HepG2 (cell line): Measurements from ENCODE around the gene TAF6. TPM values are rescaled to one million over a fixed set of nuclear protein-coding genes. Genes with fewer than 3 reads are reported as not detected.
A peak's percentile ranks its signal among the peaks of the same experiment; 100 is the strongest.
"Not testable (repeated sequence)": the region's sequence is repeated elsewhere in the genome, so short reads cannot be mapped to it uniquely, and the experiment has no call there.

ENCODE experiments used
- ATAC-seq: fragments of 200-7000 bp; cut with Tn5 transposase; 3 replicates; pipeline ENCODE4 v1.9.1; 2020; ENCODE audit warnings: mild to moderate bottlenecking, moderate library complexity
- BruUV-seq: library from RNA; stranded (reverse); fragments of 400-500 nt; replicated peaks from 2 replicates; lab custom pipeline; 2021; lab: Mats Ljungman, UMichigan
- CTCF ChIA-PET: fragments of 300-600 bp; formaldehyde crosslinking; extraction: SDS; loops from one replicate; lab custom pipeline; 2021; ENCODE audit warnings: low total read pairs, inconsistent platforms, low intra/inter-chr PET ratio; lab: Yijun Ruan, JAX
- POLR2A ChIA-PET: fragments of 350-600 bp; sonication (Branson Sonifier 250); formaldehyde crosslinking; loops from one replicate; lab custom pipeline; 2020; ENCODE audit warnings: antibody characterized with exemption, inconsistent platforms; lab: Yijun Ruan, JAX
- DNase-seq: peaks from one replicate; pipeline ENCODE4 v3.0.0-alpha.2; 2015; ENCODE audit warnings: low spot score
- FAIRE-seq: peaks from 3 replicates; lab custom pipeline; 2011; peaks lifted over from hg19 to GRCh38; lab: Jason Lieb, UNC
- H2AFZ ChIP-seq: one replicate; pipeline ENCODE4 v1.6.1; 2011; ENCODE audit warnings: low read length, inconsistent platforms
- H3K27ac ChIP-seq: fragments of 300-600 bp; 3 replicates; pipeline ENCODE4 v1.8.0; 2011; ENCODE audit warnings: mixed run types, mild to moderate bottlenecking, mixed read lengths, low read length, inconsistent platforms; ENCODE audit not compliant: insufficient read depth; ENCODE audit errors: extremely low read length
- H3K27me3 ChIP-seq, 2 experiments: fragments of 200-600 bp in 1 of 2; 2 replicates in 1 of 2; 3 replicates in 1 of 2; pipeline versions ENCODE4 v1.6.0 to v1.8.0; 2011; ENCODE audit warnings: low read length in 2 of 2, mild to moderate bottlenecking in 2 of 2, moderate library complexity in 2 of 2, inconsistent platforms in 1 of 2; ENCODE audit not compliant: insufficient read depth in 2 of 2, control insufficient read depth in 1 of 2
- H3K36me3 ChIP-seq, 2 experiments: fragments of 200-600 bp in 1 of 2; replicated peaks in 1 of 2; 2 replicates in 1 of 2; 3 replicates in 1 of 2; pipeline versions ENCODE4 v1.5.1 to v1.8.0; 2011; ENCODE audit warnings: low read length in 2 of 2, inconsistent platforms in 1 of 2; ENCODE audit not compliant: insufficient read depth in 2 of 2, control insufficient read depth in 1 of 2
- H3K4me1 ChIP-seq: 2 replicates; pipeline ENCODE4 v1.5.1; 2012; ENCODE audit warnings: low read length, inconsistent platforms; ENCODE audit not compliant: insufficient read depth
- H3K4me2 ChIP-seq: 2 replicates; pipeline ENCODE4 v1.6.0; 2011; ENCODE audit warnings: low read depth, low read length, inconsistent platforms
- H3K4me3 ChIP-seq, 3 experiments: fragments of 200-600 bp in 1 of 3; sonication (generic), shearing (Covaris generic) in 1 of 3; replicated peaks in 1 of 3; 2 replicates each; pipeline ENCODE4 v1.5.1; 2011 to 2016; ENCODE audit warnings: low read length in 3 of 3, inconsistent platforms in 2 of 3, low read depth in 2 of 3, mild to moderate bottlenecking in 2 of 3, control low read depth in 1 of 3, mixed read lengths in 1 of 3; ENCODE audit not compliant: insufficient read depth in 1 of 3
- H3K79me2 ChIP-seq: one replicate; pipeline ENCODE4 v1.6.1; 2011; ENCODE audit warnings: low read length, inconsistent platforms; ENCODE audit not compliant: insufficient read depth
- H3K9ac ChIP-seq: 2 replicates; pipeline ENCODE4 v1.6.0; 2011; ENCODE audit warnings: mild to moderate bottlenecking, low read depth, low read length, inconsistent platforms; ENCODE audit not compliant: insufficient read depth
- H3K9me3 ChIP-seq: 2 replicates; pipeline ENCODE4 v1.5.1; 2012; ENCODE audit warnings: mild to moderate bottlenecking, low read length
- H4K20me1 ChIP-seq: 2 replicates; pipeline ENCODE4 v1.6.0; 2011; ENCODE audit warnings: inconsistent platforms, mild to moderate bottlenecking, low read length, moderate library complexity; ENCODE audit not compliant: insufficient read depth
- CEBPG ChIP-seq: IDR thresholded peaks from 2 replicates; pipeline ENCODE4 v1.6.1; 2016
- ZMYM3 ChIP-seq: sonication (generic); formaldehyde crosslinking; IDR thresholded peaks from 2 replicates; pipeline ENCODE4 v1.5.1; 2020; ENCODE audit warnings: mild to moderate bottlenecking, missing genetic modification reagents
- ZNF121 ChIP-seq: sonication (generic); formaldehyde crosslinking; IDR thresholded peaks from 2 replicates; pipeline ENCODE4 v1.5.0; 2020; ENCODE audit warnings: mild to moderate bottlenecking, missing genetic modification reagents
- ZNF460 ChIP-seq: sonication (generic); formaldehyde crosslinking; IDR thresholded peaks from 2 replicates; pipeline ENCODE4 v1.5.1; 2020; ENCODE audit warnings: missing genetic modification reagents, mild to moderate bottlenecking, borderline replicate concordance
- ZNF839 ChIP-seq: sonication (generic); formaldehyde crosslinking; IDR thresholded peaks from 2 replicates; pipeline ENCODE4 v1.4.0; 2020; ENCODE audit warnings: missing genetic modification reagents, mild to moderate bottlenecking, borderline replicate concordance
- WGBS: methylation state at CpG from one replicate; pipeline ENCODE4 v1.1.6; 2017; ENCODE audit warnings: low lambda C conversion rate; 5-methylcytosine and 5-hydroxymethylcytosine counted together
- in situ Hi-C: cut with HindIII; loops from 2 replicates; pipeline ENCODE4 v1.10.0; 2017; ENCODE audit warnings: low pct_unique_long_range_greater_than_20kb; ENCODE audit not compliant: extremely low pct_ligation_motif_present
- intact Hi-C: fragments of 100-400 bp; cut with micrococcal nuclease; formaldehyde crosslinking; loops from one replicate; pipeline ENCODE4 v1.10.0; 2022; ENCODE audit not compliant: unreplicated experiment
- polyA plus RNA-seq, 8 experiments: library from polyadenylated mRNA; depleted of rRNA in 3 of 8; stranded (reverse) in 7 of 8; unstranded in 1 of 8; fragments of >200 nt; fragmentation: Illumina TruSeq in 4 of 8; extraction: Trizol in 4 of 8; gene quantifications; 2 replicates each; pipeline versions ENCODE4 v1.2.1 to v1.2.3, GENCODE V29; 2011 to 2016; ENCODE audit warnings: low read depth in 4 of 8, missing spikeins in 1 of 8, mixed read lengths in 1 of 8; ENCODE audit not compliant: insufficient read depth in 1 of 8
- total RNA-seq, 5 experiments: library from RNA; depleted of rRNA; stranded (reverse); fragments of >200 nt; fragmentation: Illumina TruSeq; extraction: Trizol; gene quantifications; 2 replicates each; pipeline ENCODE4 v1.2.3, GENCODE V29; 2016; ENCODE audit warnings: low read depth in 1 of 5

Gene TAF6
- total and polyA plus RNA-seq, 2 of the 13 experiments (the other 11 are each of a cell fraction or from before 2014, with no cell fraction given), result 12.9 to 18.8 TPM

DNA sequence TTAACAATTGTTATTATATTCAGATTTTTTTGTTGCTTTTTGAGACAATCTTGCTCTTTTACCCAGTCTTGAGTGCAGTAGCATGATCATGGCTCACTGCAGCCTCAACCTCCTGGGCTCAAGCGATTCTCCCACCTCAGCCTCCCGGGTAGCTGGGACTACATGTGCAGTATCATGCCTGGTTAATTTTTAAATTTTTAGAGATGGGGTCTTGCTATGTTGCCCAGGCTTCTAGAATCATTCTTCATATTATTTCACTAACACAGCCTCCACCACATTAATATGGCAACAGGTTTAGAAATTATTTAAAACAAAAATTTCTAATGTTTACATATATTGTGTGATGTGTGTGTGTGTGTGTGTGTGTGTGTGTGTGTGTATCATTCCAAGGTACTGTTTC lies 28.1 kb upstream of the TAF6 start:
- WGBS, result 88% methylated on average over 2 of the region's 2 CpGs

DNA sequence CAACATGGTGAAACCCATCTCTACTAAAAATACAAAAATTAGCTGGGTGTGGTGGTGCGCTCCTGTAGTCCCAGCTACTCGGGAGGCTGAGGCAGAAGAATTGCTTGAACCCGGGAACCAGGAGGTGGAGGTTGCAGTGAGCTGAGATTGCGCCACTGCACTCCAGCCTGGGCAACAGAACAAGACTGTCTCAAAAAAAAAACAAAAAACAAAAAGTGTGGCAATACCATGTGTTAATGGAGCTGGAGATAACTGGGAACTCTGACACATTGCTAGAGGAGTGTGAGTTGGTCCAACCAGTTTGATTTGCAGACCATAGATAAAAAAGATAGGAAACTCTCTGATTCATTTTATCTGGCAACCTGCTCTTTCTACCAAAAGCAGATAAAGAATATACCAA lies 27.2 kb upstream of the TAF6 start:
- intact Hi-C loops, DNase-seq, BruUV-seq, H3K4me3 ChIP-seq, FAIRE-seq, H3K36me3 ChIP-seq, ATAC-seq, H3K27me3 ChIP-seq, H4K20me1 ChIP-seq, H3K9ac ChIP-seq, H3K27ac ChIP-seq, H3K4me2 ChIP-seq, H3K9me3 ChIP-seq, H2AFZ ChIP-seq, CTCF ChIA-PET, in situ Hi-C loops: not testable (repeated sequence)
- POLR2A ChIA-PET, result interaction anchor here (0.7 to 1.0 kb wide), 2 partner anchors 11 to 71 kb away, joined by 3 read pairs; no protein-coding TSS in a partner anchor
- peaks cover 35% of the 10 kb centered on the region for H3K4me1 ChIP-seq
- 46% methylated on average over 4 of the region's 4 CpGs for WGBS
- H3K79me2 ChIP-seq, result peaks cover 13% of the 10 kb centered on the region
- TF ChIP-seq CEBPG (CRISPR knock-in tag) (peak; percentile 35; the same call in 1 of the 2 replicates), ZNF460 (CRISPR knock-in tag) (peak; percentile 75; the same call in 1 of the 2 replicates), ZMYM3 (CRISPR knock-in tag) (peak; percentile 38; the same call in 1 of the 2 replicates)

More for the DNA sequence above, 28.1 kb upstream of the TAF6 start:
- peaks cover 13% of the 10 kb centered on the region for H3K79me2 ChIP-seq
- no TSS peak for BruUV-seq
- CTCF ChIA-PET, result no interaction called here
- H3K4me1 ChIP-seq, result peaks cover 41% of the 10 kb centered on the region
- H4K20me1 ChIP-seq, result no peaks in the 10 kb centered on the region
- POLR2A ChIA-PET, result interaction anchor here (1.0 kb wide), 1 partner anchor 11 kb away, joined by 3 read pairs; no protein-coding TSS in a partner anchor
- no peak overlapping the region for H3K4me2 ChIP-seq
- FAIRE-seq (no peak), DNase-seq (no peak), ATAC-seq (no peak)
- in situ Hi-C loops, result no loop called here
- no peak overlapping the region for H3K27ac ChIP-seq
- H3K9ac ChIP-seq, result no peak overlapping the region
- no peaks in the 10 kb centered on the region for H3K36me3 ChIP-seq
- intact Hi-C loops, result no loop called here
- H3K4me3 ChIP-seq, result no peak overlapping the region
- no peak for TF ChIP-seq ZNF839
- TF ChIP-seq ZNF121, result peak; percentile 60; the same call in 1 of the 2 replicates
- H3K27me3 ChIP-seq, result no peaks in the 10 kb centered on the region
- no peak overlapping the region for H2AFZ ChIP-seq
- H3K9me3 ChIP-seq, result no peaks in the 10 kb centered on the region
